ENCODE results near the gene FHAD1. TPM values are rescaled to one million over a fixed set of nuclear protein-coding genes. Genes with fewer than 3 reads are reported as not detected.

The FHAD1 gene
- total and polyA plus RNA-seq, 9 of the 15 experiments (the other 6 are each of a cell fraction or from before 2014, with no cell fraction given): 0.32 to 2.1 (median 1.5) TPM; not detected in 1

GRCh38 chr1:15328351-15329103 lies 81.5 kb downstream of the FHAD1 start (continued):
- TF ChIP-seq BCLAF1 (IDR thresholded peaks at IDR 0.05; ENCODE audit: borderline replicate concordance in 1 of 2, control insufficient read depth in 1 of 2, low read depth in 2 of 2, low read length in 1 of 2) (no peak), SMARCE1 (IDR thresholded peaks at IDR 0.05) (peak; percentile 36; the same call in 1 of the 2 replicates), ZC3H8 (IDR thresholded peaks at IDR 0.05) (no peak), ZNF445 (CRISPR knock-in tag; IDR thresholded peaks at IDR 0.05; ENCODE audit: low read depth) (no peak), HMBOX1 (IDR thresholded peaks at IDR 0.05) (no peak), ARID3B (CRISPR knock-in tag; IDR thresholded peaks at IDR 0.05; ENCODE audit: borderline replicate concordance) (no peak), SETDB1 (IDR thresholded peaks at IDR 0.05; ENCODE audit: low read length) (no peak), E4F1 (CRISPR knock-in tag; IDR thresholded peaks at IDR 0.05; ENCODE audit: borderline replicate concordance) (no peak), ZNF134 (CRISPR knock-in tag; conservative IDR thresholded peaks at IDR 0.05) (no peak), FOXK2 (conservative IDR thresholded peaks at IDR 0.05 in 1 of 2, IDR thresholded peaks at IDR 0.05 in 1 of 2; ENCODE audit: low read depth in 2 of 2) (no peak; a peak in 1 of 4 replicates), YBX1 (IDR thresholded peaks at IDR 0.05) (no peak), RERE (CRISPR knock-in tag; IDR thresholded peaks at IDR 0.05; ENCODE audit: borderline replicate concordance) (no peak), ZNF584 (CRISPR knock-in tag; IDR thresholded peaks at IDR 0.05; ENCODE audit: low read depth) (no peak)

All from K562 (cell line).